ENCODE data around the gene TMEM247. TPM values are rescaled to one million over a fixed set of nuclear protein-coding genes. Genes with fewer than 3 reads are reported as not detected.

Gene TMEM247
- total and polyA plus RNA-seq, 2 of the 8 experiments (the other 6 are each of a cell fraction or from before 2014, with no cell fraction given), result not detected

- TF ChIP-seq, protein P1, sequence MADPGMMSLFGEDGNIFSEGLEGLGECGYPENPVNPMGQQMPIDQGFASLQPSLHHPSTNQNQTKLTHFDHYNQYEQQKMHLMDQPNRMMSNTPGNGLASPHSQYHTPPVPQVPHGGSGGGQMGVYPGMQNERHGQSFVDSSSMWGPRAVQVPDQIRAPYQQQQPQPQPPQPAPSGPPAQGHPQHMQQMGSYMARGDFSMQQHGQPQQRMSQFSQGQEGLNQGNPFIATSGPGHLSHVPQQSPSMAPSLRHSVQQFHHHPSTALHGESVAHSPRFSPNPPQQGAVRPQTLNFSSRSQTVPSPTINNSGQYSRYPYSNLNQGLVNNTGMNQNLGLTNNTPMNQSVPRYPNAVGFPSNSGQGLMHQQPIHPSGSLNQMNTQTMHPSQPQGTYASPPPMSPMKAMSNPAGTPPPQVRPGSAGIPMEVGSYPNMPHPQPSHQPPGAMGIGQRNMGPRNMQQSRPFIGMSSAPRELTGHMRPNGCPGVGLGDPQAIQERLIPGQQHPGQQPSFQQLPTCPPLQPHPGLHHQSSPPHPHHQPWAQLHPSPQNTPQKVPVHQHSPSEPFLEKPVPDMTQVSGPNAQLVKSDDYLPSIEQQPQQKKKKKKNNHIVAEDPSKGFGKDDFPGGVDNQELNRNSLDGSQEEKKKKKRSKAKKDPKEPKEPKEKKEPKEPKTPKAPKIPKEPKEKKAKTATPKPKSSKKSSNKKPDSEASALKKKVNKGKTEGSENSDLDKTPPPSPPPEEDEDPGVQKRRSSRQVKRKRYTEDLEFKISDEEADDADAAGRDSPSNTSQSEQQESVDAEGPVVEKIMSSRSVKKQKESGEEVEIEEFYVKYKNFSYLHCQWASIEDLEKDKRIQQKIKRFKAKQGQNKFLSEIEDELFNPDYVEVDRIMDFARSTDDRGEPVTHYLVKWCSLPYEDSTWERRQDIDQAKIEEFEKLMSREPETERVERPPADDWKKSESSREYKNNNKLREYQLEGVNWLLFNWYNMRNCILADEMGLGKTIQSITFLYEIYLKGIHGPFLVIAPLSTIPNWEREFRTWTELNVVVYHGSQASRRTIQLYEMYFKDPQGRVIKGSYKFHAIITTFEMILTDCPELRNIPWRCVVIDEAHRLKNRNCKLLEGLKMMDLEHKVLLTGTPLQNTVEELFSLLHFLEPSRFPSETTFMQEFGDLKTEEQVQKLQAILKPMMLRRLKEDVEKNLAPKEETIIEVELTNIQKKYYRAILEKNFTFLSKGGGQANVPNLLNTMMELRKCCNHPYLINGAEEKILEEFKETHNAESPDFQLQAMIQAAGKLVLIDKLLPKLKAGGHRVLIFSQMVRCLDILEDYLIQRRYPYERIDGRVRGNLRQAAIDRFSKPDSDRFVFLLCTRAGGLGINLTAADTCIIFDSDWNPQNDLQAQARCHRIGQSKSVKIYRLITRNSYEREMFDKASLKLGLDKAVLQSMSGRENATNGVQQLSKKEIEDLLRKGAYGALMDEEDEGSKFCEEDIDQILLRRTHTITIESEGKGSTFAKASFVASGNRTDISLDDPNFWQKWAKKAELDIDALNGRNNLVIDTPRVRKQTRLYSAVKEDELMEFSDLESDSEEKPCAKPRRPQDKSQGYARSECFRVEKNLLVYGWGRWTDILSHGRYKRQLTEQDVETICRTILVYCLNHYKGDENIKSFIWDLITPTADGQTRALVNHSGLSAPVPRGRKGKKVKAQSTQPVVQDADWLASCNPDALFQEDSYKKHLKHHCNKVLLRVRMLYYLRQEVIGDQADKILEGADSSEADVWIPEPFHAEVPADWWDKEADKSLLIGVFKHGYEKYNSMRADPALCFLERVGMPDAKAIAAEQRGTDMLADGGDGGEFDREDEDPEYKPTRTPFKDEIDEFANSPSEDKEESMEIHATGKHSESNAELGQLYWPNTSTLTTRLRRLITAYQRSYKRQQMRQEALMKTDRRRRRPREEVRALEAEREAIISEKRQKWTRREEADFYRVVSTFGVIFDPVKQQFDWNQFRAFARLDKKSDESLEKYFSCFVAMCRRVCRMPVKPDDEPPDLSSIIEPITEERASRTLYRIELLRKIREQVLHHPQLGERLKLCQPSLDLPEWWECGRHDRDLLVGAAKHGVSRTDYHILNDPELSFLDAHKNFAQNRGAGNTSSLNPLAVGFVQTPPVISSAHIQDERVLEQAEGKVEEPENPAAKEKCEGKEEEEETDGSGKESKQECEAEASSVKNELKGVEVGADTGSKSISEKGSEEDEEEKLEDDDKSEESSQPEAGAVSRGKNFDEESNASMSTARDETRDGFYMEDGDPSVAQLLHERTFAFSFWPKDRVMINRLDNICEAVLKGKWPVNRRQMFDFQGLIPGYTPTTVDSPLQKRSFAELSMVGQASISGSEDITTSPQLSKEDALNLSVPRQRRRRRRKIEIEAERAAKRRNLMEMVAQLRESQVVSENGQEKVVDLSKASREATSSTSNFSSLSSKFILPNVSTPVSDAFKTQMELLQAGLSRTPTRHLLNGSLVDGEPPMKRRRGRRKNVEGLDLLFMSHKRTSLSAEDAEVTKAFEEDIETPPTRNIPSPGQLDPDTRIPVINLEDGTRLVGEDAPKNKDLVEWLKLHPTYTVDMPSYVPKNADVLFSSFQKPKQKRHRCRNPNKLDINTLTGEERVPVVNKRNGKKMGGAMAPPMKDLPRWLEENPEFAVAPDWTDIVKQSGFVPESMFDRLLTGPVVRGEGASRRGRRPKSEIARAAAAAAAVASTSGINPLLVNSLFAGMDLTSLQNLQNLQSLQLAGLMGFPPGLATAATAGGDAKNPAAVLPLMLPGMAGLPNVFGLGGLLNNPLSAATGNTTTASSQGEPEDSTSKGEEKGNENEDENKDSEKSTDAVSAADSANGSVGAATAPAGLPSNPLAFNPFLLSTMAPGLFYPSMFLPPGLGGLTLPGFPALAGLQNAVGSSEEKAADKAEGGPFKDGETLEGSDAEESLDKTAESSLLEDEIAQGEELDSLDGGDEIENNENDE (IDR thresholded peaks at IDR 0.05; ENCODE audit: insufficient replicate concordance, low read length), result no peak
- no peak for TF ChIP-seq TCF12 (IDR thresholded peaks at IDR 0.05; ENCODE audit: low read depth, low read length)
- TF ChIP-seq HDAC2 (IDR thresholded peaks at IDR 0.05; ENCODE audit: borderline replicate concordance in 1 of 2, low read depth in 2 of 2, low read length in 2 of 2), result no peak
- no peak for TF ChIP-seq RXRA (IDR thresholded peaks at IDR 0.05; ENCODE audit: insufficient read depth, low read depth, low read length)
- TF ChIP-seq, protein P2, sequence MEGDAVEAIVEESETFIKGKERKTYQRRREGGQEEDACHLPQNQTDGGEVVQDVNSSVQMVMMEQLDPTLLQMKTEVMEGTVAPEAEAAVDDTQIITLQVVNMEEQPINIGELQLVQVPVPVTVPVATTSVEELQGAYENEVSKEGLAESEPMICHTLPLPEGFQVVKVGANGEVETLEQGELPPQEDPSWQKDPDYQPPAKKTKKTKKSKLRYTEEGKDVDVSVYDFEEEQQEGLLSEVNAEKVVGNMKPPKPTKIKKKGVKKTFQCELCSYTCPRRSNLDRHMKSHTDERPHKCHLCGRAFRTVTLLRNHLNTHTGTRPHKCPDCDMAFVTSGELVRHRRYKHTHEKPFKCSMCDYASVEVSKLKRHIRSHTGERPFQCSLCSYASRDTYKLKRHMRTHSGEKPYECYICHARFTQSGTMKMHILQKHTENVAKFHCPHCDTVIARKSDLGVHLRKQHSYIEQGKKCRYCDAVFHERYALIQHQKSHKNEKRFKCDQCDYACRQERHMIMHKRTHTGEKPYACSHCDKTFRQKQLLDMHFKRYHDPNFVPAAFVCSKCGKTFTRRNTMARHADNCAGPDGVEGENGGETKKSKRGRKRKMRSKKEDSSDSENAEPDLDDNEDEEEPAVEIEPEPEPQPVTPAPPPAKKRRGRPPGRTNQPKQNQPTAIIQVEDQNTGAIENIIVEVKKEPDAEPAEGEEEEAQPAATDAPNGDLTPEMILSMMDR (IDR thresholded peaks at IDR 0.05; ENCODE audit: control extremely low read depth in 1 of 3, insufficient read depth in 1 of 3, low read depth in 1 of 3, low read length in 3 of 3), result no peak
These were observed 37.3 kb upstream of the TMEM247 start (continued) for GRCh38 chr2:46441838-46442712.

Data from H1 (cell line).